GM23338 (cell line): ENCODE measurements around the gene NRGN. TPM values are rescaled to one million over a fixed set of nuclear protein-coding genes. Genes with fewer than 3 reads are reported as not detected.
A peak's percentile ranks its signal among the peaks of the same experiment; 100 is the strongest.

ENCODE experiments used
- ATAC-seq: fragments of 200-7000 bp; cut with Tn5 transposase; 3 replicates; pipeline ENCODE4 v1.9.1; 2020
- DNase-seq: peaks from one replicate; pipeline ENCODE4 v3.0.0-alpha.2; 2015; ENCODE audit warnings: low spot score
- H2AFZ ChIP-seq: fragments of 200-600 bp; sonication (generic); 2 replicates; pipeline ENCODE4 v1.8.0; 2016; ENCODE audit warnings: antibody characterized with exemption, mild to moderate bottlenecking, moderate library complexity
- H3F3A ChIP-seq: fragments of 200-600 bp; sonication (generic); replicated peaks from 2 replicates; pipeline ENCODE4 v1.8.0; 2017; ENCODE audit warnings: antibody characterized with exemption, mixed run types, low read depth
- H3K27ac ChIP-seq: fragments of 200-600 bp; sonication (generic); 2 replicates; pipeline ENCODE4 v1.6.1; 2016; ENCODE audit warnings: low read depth
- H3K27me3 ChIP-seq: fragments of 200-600 bp; sonication (generic); 2 replicates; pipeline ENCODE4 v1.8.0; 2016; ENCODE audit warnings: mild to moderate bottlenecking, mixed run types, moderate library complexity; ENCODE audit not compliant: insufficient read depth
- H3K36me3 ChIP-seq: fragments of 200-600 bp; sonication (generic); 2 replicates; pipeline ENCODE4 v1.8.0; 2016; ENCODE audit warnings: mild to moderate bottlenecking; ENCODE audit not compliant: insufficient read depth
- H3K4me1 ChIP-seq: fragments of 200-600 bp; sonication (generic); 2 replicates; pipeline ENCODE4 v1.8.0; 2016; ENCODE audit warnings: mild to moderate bottlenecking, moderate library complexity; ENCODE audit not compliant: insufficient read depth
- H3K4me2 ChIP-seq: fragments of 200-600 bp; sonication (generic); 2 replicates; pipeline ENCODE4 v1.7.1; 2017; ENCODE audit warnings: mixed run types
- H3K4me3 ChIP-seq: fragments of 200-600 bp; sonication (generic); 2 replicates; pipeline ENCODE4 v1.6.1; 2016; ENCODE audit warnings: mixed run types
- H3K79me2 ChIP-seq: fragments of 200-600 bp; sonication (generic); replicated peaks from 2 replicates; pipeline ENCODE4 v1.8.0; 2017; ENCODE audit warnings: mild to moderate bottlenecking; ENCODE audit not compliant: insufficient read depth
- H3K9me2 ChIP-seq: fragments of 200-600 bp; sonication (generic); 2 replicates; pipeline ENCODE4 v1.8.0; 2017; ENCODE audit not compliant: insufficient read depth
- H4K20me1 ChIP-seq: fragments of 200-600 bp; sonication (generic); replicated peaks from 2 replicates; pipeline ENCODE4 v1.8.0; 2017; ENCODE audit warnings: mild to moderate bottlenecking; ENCODE audit not compliant: insufficient read depth
- H3K27ac Mint-ChIP-seq: 2 replicates; pipeline ENCODE4 v1.8.0; 2020; ENCODE audit warnings: inconsistent platforms, mild to moderate bottlenecking, moderate library complexity, mixed read lengths
- H3K27me3 Mint-ChIP-seq: 3 replicates; pipeline ENCODE4 v1.8.0; 2022; ENCODE audit warnings: low read depth, mild to moderate bottlenecking, moderate library complexity, mixed read lengths, inconsistent platforms; ENCODE audit not compliant: insufficient read depth, poor library complexity
- H3K36me3 Mint-ChIP-seq: 3 replicates; pipeline ENCODE4 v1.8.0; 2021; ENCODE audit warnings: low read depth, mild to moderate bottlenecking, inconsistent platforms, moderate library complexity, mixed read lengths
- H3K4me1 Mint-ChIP-seq: 3 replicates; pipeline ENCODE4 v1.8.0; 2020; ENCODE audit warnings: mild to moderate bottlenecking, inconsistent platforms, mixed read lengths
- H3K4me3 Mint-ChIP-seq: 3 replicates; pipeline ENCODE4 v1.8.0; 2021; ENCODE audit warnings: moderate library complexity, mild to moderate bottlenecking, inconsistent platforms, mixed read lengths
- H3K9me3 Mint-ChIP-seq: 3 replicates; pipeline ENCODE4 v1.8.0; 2020; ENCODE audit warnings: moderate library complexity, mild to moderate bottlenecking, inconsistent platforms, mixed read lengths
- CTCF ChIP-seq, 2 experiments: fragments of 200-600 bp in 1 of 2; sonication (generic) in 1 of 2; conservative IDR thresholded peaks; 2 replicates each; pipeline versions ENCODE4 v1.5.1 to v1.6.1; 2016 to 2017; ENCODE audit warnings: antibody characterized with exemption in 2 of 2, low read depth in 2 of 2, mild to moderate bottlenecking in 2 of 2, moderate library complexity in 1 of 2
- ETS1 ChIP-seq: IDR thresholded peaks from 2 replicates; pipeline ENCODE4 v1.6.1; 2016; ENCODE audit warnings: antibody characterized with exemption
- EZH2 ChIP-seq: fragments of 200-600 bp; sonication (generic); IDR thresholded peaks from one replicate; pipeline ENCODE4 v1.8.0; 2017; ENCODE audit warnings: antibody characterized with exemption, mild to moderate bottlenecking, low read depth; ENCODE audit not compliant: unreplicated experiment
- EZH2phosphoT487 ChIP-seq: fragments of 200-600 bp; sonication (generic); IDR thresholded peaks from one replicate; pipeline ENCODE4 v1.8.1; 2018; ENCODE audit warnings: antibody characterized with exemption; ENCODE audit not compliant: unreplicated experiment
- POLR2AphosphoS5 ChIP-seq: IDR thresholded peaks from 2 replicates; pipeline ENCODE4 v1.6.1; 2016; ENCODE audit warnings: antibody characterized with exemption, low read depth
- ZNF114 ChIP-seq: fragments of 250-450 bp; sonication (Bioruptor Pico); IDR thresholded peaks from 2 replicates; pipeline ENCODE4 v1.5.0; 2020; ENCODE audit warnings: mild to moderate bottlenecking, moderate library complexity
- ZNF331 ChIP-seq: fragments of 250-450 bp; sonication (Bioruptor Pico); IDR thresholded peaks from 2 replicates; pipeline ENCODE4 v1.5.0; 2020; ENCODE audit warnings: low read depth, mild to moderate bottlenecking, moderate library complexity
- polyA plus RNA-seq: library from polyadenylated mRNA; unstranded; fragments of >200 nt; fragmentation: Nextera tagmentation; extraction: Ambion mirVana; gene quantifications from 2 replicates; pipeline ENCODE4 v1.2.1, GENCODE V29; 2016
- total RNA-seq: library from RNA; depleted of rRNA; stranded (reverse); fragments of >200 nt; shearing (Covaris generic); gene quantifications from 2 replicates; pipeline ENCODE4 v1.2.3, GENCODE V29; 2014

NRGN gene
- total and polyA plus RNA-seq, 2 experiments from 2014 or later, result 0.24 to 0.61 TPM

- peak; percentile 41 for DNase-seq
- no peaks in the 10 kb centered on the region for H3K79me2 ChIP-seq
- ATAC-seq, result no peak
- Mint-ChIP-seq H3K4me1 (peaks cover 51% of the 10 kb centered on the region), H3K4me3 (peak overlapping the region; percentile 17; the same call in 2 of the 3 replicates), H3K36me3 (no peaks in the 10 kb centered on the region), H3K9me3 (no peaks in the 10 kb centered on the region; the same call in 1 of the 3 replicates), H3K27ac (no peak overlapping the region), H3K27me3 (peaks cover 98% of the 10 kb centered on the region)
- H3K27ac ChIP-seq, result no peak overlapping the region
- no peak overlapping the region for H2AFZ ChIP-seq
- peaks cover 100% of the 10 kb centered on the region for H3K27me3 ChIP-seq
- no peak overlapping the region for H3K4me3 ChIP-seq
- TF ChIP-seq EZH2 (peak; percentile 78), ZNF114 (CRISPR knock-in tag) (no peak)
- no peaks in the 10 kb centered on the region for H3K36me3 ChIP-seq
- H3K4me1 ChIP-seq, result peaks cover 69% of the 10 kb centered on the region
- no peaks in the 10 kb centered on the region for H3K9me2 ChIP-seq
- peaks cover 13% of the 10 kb centered on the region for H4K20me1 ChIP-seq
- peak overlapping the region; percentile 62 for H3K4me2 ChIP-seq
- H3F3A ChIP-seq, result peaks cover 3% of the 10 kb centered on the region; the same call in 1 of the 2 replicates
These were observed 17.0 kb downstream of the NRGN start for GRCh38 chr11:124756753-124757227.

GRCh38 chr11:124757320-124757719, 17.6 kb downstream of the NRGN start:
- no peaks in the 10 kb centered on the region; the same call in 1 of the 3 replicates for H3K9me3 Mint-ChIP-seq
- peaks cover 100% of the 10 kb centered on the region for H3K27me3 ChIP-seq
- H2AFZ ChIP-seq, result no peak overlapping the region
- peaks cover 67% of the 10 kb centered on the region for H3K4me1 ChIP-seq
- H3K27ac Mint-ChIP-seq, result no peak overlapping the region
- peaks cover 96% of the 10 kb centered on the region for H3K27me3 Mint-ChIP-seq
- H3K27ac ChIP-seq, result no peak overlapping the region
- no peaks in the 10 kb centered on the region for H3K36me3 ChIP-seq
- peaks cover 13% of the 10 kb centered on the region for H4K20me1 ChIP-seq
- peaks cover 51% of the 10 kb centered on the region for H3K4me1 Mint-ChIP-seq
- peak overlapping the region; percentile 13; the same call in 1 of the 3 replicates for H3K4me3 Mint-ChIP-seq
- DNase-seq (no peak), ATAC-seq (no peak)
- H3K4me2 ChIP-seq, result peak overlapping the region; percentile 62; the same call in 1 of the 2 replicates
- no peaks in the 10 kb centered on the region for H3K79me2 ChIP-seq
- peak; percentile 60 for TF ChIP-seq EZH2
- no peak for TF ChIP-seq CTCF (conservative IDR thresholded peaks at IDR 0.05; ENCODE audit: low read depth in 2 of 2)
- H3K36me3 Mint-ChIP-seq, result no peaks in the 10 kb centered on the region
- H3K4me3 ChIP-seq, result no peak overlapping the region
- peaks cover 3% of the 10 kb centered on the region; the same call in 1 of the 2 replicates for H3F3A ChIP-seq
- no peaks in the 10 kb centered on the region for H3K9me2 ChIP-seq

- H3K4me1 Mint-ChIP-seq, result peaks cover 50% of the 10 kb centered on the region
- peak overlapping the region; percentile 74 for H3K4me3 ChIP-seq
- peaks cover 58% of the 10 kb centered on the region for H3K4me1 ChIP-seq
- H3K9me2 ChIP-seq, result no peaks in the 10 kb centered on the region
- peak overlapping the region; percentile 96 for H3K4me2 ChIP-seq
- H3K79me2 ChIP-seq, result no peaks in the 10 kb centered on the region
- peaks cover 15% of the 10 kb centered on the region for H4K20me1 ChIP-seq
- DNase-seq (peak; percentile 98), ATAC-seq (peak; percentile 65)
- no peaks in the 10 kb centered on the region; the same call in 1 of the 3 replicates for H3K9me3 Mint-ChIP-seq
- H3K4me3 Mint-ChIP-seq, result peak overlapping the region; percentile 71
- H3K36me3 Mint-ChIP-seq, result no peaks in the 10 kb centered on the region
- no peak overlapping the region for H3K27ac ChIP-seq
- H3F3A ChIP-seq, result peaks cover 3% of the 10 kb centered on the region; the same call in 1 of the 2 replicates
- H3K27me3 Mint-ChIP-seq, result peaks cover 92% of the 10 kb centered on the region
- peaks cover 94% of the 10 kb centered on the region for H3K27me3 ChIP-seq
- H3K36me3 ChIP-seq, result no peaks in the 10 kb centered on the region
- H2AFZ ChIP-seq, result peak overlapping the region; percentile 88; the same call in 1 of the 2 replicates
- TF ChIP-seq EZH2phosphoT487, result peak; percentile 48
- peak; percentile 33; the same call in 1 of the 2 replicates for TF ChIP-seq POLR2AphosphoS5
- TF ChIP-seq ZNF331 (CRISPR knock-in tag), result no peak
- TF ChIP-seq ETS1, result no peak
- peak; percentile 60 to 71 for TF ChIP-seq CTCF (conservative IDR thresholded peaks at IDR 0.05; ENCODE audit: low read depth in 2 of 2)
- peak; percentile 71 for TF ChIP-seq EZH2
- H3K27ac Mint-ChIP-seq, result no peak overlapping the region
These were observed 18.9 kb downstream of the NRGN start for GRCh38 chr11:124758355-124759265.
